Cardiac fibroblast (primary cell): ENCODE results near the gene ARID1A.
A peak's percentile ranks its signal among the peaks of the same experiment; 100 is the strongest.

Experiments
- DNase-seq, 2 donors: peaks; one replicate each; pipeline versions ENCODE4 v3.0.0 to v3.0.0-alpha.2; 2010; ENCODE audit warnings: low read depth in 2 of 2
- H3K4me3 ChIP-seq, 2 donors: replicated peaks in 1 of 2; 1 replicate in 1 of 2; 2 replicates in 1 of 2; pipeline ENCODE4 v1.5.1; 2011; ENCODE audit warnings: low read depth in 2 of 2, low read length in 2 of 2, mild to moderate bottlenecking in 2 of 2, moderate library complexity in 1 of 2
- TF ChIP-seq, protein P1 (sequence below): IDR thresholded peaks from one replicate; pipeline ENCODE4 v1.5.1; 2011; ENCODE audit warnings: low read depth, mild to moderate bottlenecking, low read length, inconsistent platforms

Gene ARID1A

DNA sequence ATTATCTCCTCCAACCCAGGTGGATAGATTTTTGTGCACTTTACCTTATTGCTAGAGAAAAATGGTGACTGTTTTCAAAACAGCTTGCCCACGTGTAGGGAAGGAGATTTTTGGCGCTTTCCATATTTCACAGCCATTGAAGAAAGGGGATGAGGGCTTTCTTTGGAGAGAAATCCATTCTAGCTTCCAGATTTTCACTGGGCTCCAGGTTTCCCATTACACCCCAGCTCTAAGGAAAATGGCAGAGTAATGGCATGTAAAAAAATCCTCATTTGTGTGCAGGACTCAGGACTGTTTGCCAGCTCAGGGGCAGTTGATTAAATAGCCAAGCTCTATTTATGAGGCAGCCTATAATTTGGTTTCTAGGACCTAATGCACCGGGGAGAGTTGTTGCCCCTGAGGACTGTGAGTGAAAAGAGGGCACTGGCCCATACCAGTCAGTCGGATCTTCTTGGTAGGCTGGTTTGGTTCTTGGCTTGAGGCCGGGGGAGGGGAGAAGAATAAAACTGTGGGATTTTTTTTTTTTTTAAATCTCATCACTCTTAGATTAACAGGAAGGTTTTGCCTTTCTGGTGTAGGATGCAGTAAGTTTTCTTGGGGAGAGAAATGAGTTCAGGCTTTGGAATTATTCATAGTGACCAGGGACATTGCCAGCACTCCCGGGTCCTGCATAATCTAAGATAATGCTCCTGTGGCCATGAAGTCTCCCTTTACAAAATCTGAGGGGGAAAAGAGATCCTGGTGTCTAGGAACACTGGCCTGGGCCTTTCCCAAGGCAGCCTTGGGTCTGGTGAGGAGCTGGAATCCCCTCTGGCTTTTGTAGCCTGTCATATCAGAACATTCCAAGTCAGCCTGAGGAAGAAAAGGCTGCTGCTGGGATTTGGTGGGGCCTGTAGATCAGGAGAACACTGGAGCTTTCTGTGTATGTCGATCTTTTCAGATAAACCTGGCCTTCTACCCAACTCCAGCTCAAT is 1.9 kb upstream of the ARID1A start:
- DNase-seq = peak in 1 of 2 donors; percentile 46
- peak overlapping the region; percentile 58 to 64 for H3K4me3 ChIP-seq
- TF ChIP-seq, protein P1, sequence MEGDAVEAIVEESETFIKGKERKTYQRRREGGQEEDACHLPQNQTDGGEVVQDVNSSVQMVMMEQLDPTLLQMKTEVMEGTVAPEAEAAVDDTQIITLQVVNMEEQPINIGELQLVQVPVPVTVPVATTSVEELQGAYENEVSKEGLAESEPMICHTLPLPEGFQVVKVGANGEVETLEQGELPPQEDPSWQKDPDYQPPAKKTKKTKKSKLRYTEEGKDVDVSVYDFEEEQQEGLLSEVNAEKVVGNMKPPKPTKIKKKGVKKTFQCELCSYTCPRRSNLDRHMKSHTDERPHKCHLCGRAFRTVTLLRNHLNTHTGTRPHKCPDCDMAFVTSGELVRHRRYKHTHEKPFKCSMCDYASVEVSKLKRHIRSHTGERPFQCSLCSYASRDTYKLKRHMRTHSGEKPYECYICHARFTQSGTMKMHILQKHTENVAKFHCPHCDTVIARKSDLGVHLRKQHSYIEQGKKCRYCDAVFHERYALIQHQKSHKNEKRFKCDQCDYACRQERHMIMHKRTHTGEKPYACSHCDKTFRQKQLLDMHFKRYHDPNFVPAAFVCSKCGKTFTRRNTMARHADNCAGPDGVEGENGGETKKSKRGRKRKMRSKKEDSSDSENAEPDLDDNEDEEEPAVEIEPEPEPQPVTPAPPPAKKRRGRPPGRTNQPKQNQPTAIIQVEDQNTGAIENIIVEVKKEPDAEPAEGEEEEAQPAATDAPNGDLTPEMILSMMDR = no peak

DNA sequence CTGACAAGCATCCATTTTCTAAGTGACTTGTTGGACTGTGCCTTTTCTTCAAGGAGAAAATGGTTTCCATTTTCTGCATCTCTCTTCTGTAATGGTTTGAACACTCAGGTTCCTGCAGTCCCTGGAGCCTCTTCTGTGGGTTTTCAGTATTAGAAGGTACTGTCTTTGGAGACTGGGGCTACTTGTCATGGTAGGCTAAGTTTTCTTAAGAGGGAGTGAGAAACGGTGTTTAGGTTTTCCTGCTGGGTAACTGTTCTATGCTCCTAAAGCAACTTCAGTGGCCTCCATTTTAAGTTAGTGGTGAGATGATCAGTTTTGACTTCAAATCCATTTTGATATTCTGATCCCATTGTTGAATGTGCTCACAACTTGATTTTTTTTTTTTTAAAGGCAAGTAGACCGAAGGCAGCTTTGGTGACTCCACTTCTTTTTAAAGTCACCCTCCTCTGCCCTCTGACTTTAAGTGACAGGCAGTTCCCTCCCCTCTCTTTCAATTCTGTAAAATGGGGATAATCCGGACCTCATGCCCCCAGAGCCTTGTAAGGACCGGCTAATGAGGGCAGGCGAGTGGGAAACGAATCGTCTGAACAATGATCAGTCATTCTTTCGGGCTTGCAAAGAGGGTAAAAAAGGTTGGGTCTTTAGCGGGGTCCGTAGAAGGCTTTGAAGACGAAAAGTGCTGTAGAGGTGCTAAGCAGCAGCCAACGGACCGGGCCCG is 1.0 kb upstream of the ARID1A start:
- DNase-seq = no peak
- TF ChIP-seq, protein P1 = no peak

DNA sequence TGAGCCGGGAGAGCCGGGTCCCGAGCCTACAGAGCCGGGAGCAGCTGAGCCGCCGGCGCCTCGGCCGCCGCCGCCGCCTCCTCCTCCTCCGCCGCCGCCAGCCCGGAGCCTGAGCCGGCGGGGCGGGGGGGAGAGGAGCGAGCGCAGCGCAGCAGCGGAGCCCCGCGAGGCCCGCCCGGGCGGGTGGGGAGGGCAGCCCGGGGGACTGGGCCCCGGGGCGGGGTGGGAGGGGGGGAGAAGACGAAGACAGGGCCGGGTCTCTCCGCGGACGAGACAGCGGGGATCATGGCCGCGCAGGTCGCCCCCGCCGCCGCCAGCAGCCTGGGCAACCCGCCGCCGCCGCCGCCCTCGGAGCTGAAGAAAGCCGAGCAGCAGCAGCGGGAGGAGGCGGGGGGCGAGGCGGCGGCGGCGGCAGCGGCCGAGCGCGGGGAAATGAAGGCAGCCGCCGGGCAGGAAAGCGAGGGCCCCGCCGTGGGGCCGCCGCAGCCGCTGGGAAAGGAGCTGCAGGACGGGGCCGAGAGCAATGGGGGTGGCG is 371 bp downstream of the ARID1A start:
- DNase-seq = no peak
- peak overlapping the region; percentile 71 to 73 for H3K4me3 ChIP-seq
- TF ChIP-seq, protein P1 = no peak

More for the DNA sequence above, 1.0 kb upstream of the ARID1A start:
- H3K4me3 ChIP-seq = peak overlapping the region; percentile 50 to 73

DNA sequence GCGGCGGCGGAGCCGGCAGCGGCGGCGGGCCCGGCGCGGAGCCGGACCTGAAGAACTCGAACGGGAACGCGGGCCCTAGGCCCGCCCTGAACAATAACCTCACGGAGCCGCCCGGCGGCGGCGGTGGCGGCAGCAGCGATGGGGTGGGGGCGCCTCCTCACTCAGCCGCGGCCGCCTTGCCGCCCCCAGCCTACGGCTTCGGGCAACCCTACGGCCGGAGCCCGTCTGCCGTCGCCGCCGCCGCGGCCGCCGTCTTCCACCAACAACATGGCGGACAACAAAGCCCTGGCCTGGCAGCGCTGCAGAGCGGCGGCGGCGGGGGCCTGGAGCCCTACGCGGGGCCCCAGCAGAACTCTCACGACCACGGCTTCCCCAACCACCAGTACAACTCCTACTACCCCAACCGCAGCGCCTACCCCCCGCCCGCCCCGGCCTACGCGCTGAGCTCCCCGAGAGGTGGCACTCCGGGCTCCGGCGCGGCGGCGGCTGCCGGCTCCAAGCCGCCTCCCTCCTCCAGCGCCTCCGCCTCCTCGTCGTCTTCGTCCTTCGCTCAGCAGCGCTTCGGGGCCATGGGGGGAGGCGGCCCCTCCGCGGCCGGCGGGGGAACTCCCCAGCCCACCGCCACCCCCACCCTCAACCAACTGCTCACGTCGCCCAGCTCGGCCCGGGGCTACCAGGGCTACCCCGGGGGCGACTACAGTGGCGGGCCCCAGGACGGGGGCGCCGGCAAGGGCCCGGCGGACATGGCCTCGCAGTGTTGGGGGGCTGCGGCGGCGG is 1.0 kb downstream of the ARID1A start:
- TF ChIP-seq, protein P1 = no peak

DNA sequence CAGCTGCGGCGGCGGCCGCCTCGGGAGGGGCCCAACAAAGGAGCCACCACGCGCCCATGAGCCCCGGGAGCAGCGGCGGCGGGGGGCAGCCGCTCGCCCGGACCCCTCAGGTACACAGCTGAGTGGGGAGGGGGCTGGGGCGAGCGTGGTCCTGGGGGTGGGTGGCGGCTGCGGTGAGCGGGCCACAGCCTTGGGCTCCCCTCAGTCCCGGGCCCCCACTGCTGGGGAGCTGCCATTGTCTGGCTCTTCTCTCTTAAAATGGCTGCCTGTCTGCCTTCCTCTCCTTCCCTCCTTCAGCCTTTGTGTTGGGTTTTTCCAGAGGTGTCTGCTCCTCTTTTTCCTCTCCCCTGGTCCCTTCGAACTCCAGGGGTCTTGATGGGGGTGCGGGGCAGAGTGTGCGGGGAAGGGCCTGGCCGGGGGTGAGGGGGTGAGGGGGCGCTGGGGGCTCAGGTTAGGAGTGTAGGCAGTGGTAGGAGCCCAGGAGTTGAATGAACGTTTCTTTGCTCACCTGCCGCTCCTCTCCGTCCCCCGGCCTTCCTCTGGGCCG is 1.7 kb downstream of the ARID1A start:
- peak overlapping the region; percentile 71 to 73 for H3K4me3 ChIP-seq
- TF ChIP-seq, protein P1 = no peak
- DNase-seq = no peak

More for the DNA sequence above, 1.0 kb downstream of the ARID1A start:
- DNase-seq = peak in 1 of 2 donors; percentile 17
- peak overlapping the region; percentile 71 to 73 for H3K4me3 ChIP-seq
